ENCODE data around the gene TRPM3.
A peak's percentile ranks its signal among the peaks of the same experiment; 100 is the strongest.

The TRPM3 gene

GRCh38 chr9:70941191-70941590, 180.2 kb downstream of the TRPM3 start:
- no peak for DNase-seq

GRCh38 chr9:70940605-70941004, 180.8 kb downstream of the TRPM3 start:
- no peak for DNase-seq

- no peak for DNase-seq
Measured at GRCh38 chr9:70936536-70936935, 184.9 kb downstream of the TRPM3 start.

DNA sequence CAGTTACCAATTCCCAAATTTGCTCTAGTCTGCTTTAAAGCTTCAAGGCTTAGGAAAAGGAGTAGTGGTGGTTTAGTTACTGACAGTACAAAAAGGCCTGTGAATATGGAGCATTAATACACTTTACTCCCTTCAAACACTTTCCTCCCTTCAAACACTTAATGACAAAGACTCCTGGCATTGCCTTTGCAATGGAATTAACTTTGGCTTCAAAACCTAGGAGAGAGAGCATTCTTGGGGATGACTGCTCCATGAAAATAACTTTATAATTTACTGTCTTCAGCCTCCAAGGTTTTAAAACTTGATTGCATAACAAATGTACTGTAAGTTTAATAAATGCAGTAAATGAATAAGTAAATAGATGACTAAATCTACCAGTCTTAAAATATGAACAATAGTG, 185.6 kb downstream of the TRPM3 start:
- DNase-seq = no peak

DNA sequence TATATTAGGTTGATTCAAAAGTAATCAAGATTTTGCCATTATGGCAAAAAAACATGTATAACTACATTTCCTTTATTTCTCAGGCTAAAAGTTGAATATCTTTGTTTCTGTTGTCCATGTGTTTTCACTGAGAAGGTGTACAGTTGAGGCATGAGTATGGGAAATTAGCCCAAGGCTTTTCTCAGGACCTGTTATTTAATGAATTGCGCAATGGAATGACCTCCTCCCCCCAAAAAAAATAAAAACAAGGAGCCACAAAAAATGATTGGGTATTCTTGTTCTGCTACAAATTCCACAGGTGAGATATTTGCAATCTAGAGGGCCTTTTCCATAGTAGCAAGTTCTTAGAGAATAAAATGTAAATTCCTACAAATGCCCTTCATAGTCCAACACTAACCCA, 186.8 kb downstream of the TRPM3 start:
- no peak for DNase-seq

DNA sequence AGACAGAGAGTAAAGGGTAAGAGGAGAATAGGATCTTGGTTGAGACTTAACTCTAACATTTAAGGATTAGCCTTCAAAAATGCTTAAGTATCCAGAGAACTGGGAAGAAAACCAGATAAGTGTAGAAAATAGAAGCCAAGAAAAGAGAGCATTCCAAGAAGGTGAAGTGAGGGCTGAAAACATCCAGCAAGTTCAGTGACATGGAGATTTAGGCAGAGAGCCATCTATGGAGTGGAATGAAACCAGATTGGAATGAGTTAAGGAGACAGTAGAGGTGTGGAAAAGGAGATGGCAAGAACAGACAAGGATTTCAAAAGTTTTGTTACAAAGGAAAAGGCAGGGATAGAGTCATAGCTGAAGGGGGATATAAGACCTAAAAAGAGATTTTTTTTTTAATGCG, 188.1 kb downstream of the TRPM3 start:
- no peak for DNase-seq

DNA sequence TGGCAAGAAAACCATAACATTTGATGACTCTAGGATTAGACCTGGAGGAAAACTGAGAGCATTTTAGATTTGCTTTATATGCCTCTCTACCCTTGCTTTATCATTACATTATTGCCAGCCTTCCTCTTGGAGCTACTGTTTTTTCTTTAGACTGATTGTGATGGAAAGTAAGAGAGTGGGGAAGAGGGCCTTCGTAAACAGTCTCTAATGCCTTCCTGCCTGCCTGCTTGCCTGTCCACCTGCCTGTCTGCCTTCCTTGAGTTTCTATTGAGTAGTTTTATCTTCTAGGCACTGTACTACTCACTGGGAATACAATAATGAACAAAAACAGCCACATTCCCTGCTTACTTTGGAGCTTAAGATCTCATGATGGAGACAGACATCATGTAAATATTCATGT, 189.3 kb downstream of the TRPM3 start:
- DNase-seq = no peak

- no peak for DNase-seq
Measured at GRCh38 chr9:70927530-70927929, 193.9 kb downstream of the TRPM3 start.

- peak; percentile 68 for DNase-seq
Measured at GRCh38 chr9:70924895-70925547, 196.4 kb downstream of the TRPM3 start.

GRCh38 chr9:70924380-70924779, 197.0 kb downstream of the TRPM3 start:
- no peak for DNase-seq

DNA sequence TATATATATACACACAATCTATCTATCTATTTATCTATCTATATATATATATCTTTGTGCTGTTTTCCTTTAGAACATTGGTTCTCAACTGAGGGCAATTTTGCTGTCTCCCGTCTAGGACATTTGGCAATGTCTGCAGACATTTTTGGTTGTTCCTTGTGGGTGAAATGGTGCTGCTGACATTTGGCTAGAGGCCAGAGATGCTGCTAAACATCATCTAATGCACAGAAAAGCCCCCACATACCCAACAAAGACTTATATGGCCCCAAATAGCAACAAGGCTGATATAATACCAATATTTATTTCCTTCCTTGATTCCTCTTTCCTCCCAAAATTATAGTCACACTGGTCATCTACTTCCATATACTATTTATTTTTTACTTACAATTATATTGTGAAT, 197.5 kb downstream of the TRPM3 start:
- no peak for DNase-seq

GRCh38 chr9:70921136-70921535, 200.3 kb downstream of the TRPM3 start:
- no peak for DNase-seq

DNA sequence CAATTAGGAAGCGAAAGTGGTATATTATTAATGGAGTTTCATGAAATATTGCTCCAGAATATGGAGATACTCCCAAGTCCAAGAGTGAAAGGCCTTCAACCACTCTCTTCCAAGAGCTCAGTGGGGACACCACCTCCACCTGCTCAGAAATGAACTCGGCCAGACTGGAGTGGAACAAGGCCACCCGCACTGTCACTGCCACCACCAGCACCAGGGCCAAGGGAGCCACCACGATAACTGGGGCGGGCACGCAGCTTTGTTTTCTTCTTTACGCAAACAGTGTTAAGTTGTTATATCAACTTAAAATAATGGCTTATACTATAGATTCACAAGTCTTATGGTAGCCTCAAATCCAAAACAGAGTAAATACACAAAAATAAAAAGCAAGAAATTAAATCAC, 204.1 kb downstream of the TRPM3 start:
- DNase-seq = no peak

DNA sequence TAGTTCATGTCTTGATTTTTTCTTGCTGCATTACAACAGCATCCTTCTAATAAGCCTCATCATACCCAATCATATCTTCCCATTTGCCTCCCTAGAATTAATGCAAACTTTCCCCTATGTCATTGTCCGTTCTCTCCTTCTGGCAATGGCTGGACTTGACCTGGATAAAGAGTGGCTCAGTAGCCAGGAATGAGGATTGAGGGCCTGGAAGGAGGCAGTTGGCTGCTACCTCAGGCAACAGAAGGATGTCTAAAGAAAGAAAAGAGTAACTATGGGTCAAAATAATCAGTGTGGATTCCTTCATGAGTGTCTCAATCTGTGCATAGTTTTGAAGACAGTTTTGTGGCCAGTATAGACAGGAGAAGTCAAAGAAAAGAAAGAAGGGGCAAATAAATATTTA, 209.6 kb downstream of the TRPM3 start:
- no peak for DNase-seq

DNA sequence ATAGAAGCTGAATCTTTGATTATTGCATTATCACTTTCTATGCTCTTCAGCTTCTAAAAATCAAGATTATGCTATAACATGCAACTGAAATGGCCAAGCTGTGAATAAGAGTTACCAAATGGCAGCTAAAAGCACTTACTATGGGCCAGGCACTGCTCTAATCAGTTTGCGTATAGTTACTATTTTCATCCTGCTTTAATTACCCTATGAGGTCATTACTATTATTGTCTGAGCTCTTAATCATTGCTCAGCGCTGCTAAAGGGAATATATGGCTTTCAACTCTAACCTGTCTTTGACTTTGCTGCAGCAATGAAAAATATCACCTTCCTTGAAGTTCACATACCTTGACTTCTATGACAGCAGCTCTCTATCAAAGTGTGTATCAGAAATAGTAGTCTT, 210.8 kb downstream of the TRPM3 start:
- no peak for DNase-seq

DNA sequence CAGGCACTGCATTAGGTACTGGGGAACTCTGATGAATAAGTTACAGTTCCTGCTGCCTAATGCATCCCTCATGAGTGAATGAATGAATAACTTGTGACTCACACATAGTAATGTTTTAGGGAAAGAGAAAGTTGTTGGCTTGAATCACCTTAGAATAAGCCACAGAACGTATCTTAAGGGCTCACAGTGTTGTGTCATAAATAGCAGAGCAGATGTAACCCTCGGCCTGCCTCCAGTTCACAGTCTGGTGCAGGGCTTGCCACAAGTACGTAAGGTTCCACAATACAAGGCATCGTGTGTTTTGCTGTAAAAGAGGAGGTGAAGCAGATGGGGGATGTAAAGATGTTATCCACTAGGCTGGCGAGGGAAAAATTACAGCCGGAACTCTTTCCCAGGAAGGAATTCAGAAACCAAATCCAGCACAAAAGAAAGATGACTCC, 218.7 kb downstream of the TRPM3 start:
- no peak for DNase-seq

DNA sequence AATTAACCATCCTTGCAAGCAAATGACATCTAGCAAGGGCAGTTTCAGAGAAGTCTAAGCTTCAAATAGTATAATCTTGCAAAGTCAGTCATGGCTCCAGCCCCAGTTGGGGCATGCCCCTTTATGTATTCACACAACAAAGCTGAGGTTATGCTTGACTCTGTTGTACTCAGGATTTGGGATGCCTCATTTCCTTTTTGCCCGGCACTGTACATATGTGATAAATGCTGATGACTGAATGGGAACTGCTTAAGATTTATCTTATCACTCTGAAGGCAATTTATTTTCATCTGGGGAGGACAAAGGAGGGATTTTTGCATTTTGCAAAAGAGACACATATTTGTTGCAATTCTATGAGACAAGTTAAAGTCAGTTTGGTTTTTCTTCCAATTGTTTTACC, 219.2 kb downstream of the TRPM3 start:
- no peak for DNase-seq

DNA sequence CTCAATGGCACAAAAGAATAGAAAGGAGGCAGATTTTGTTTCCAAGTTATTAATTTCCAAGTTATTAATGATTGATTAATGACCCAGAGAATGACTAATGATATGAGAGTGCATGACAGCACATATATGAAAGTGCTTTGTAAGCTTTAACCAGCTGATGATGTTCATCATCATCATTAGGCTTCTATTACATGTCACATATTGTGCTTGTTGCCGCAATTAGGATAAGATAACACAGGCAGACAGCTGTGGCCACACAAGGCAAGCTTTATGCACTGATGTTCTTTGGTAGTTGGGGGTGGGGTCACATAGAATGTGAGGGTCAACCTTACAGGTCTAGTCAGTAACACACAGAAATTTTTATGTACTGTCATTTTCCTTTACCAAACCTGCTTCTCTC, 219.7 kb downstream of the TRPM3 start:
- DNase-seq = no peak

GRCh38 chr9:70901013-70901412, 220.4 kb downstream of the TRPM3 start:
- no peak for DNase-seq

DNA sequence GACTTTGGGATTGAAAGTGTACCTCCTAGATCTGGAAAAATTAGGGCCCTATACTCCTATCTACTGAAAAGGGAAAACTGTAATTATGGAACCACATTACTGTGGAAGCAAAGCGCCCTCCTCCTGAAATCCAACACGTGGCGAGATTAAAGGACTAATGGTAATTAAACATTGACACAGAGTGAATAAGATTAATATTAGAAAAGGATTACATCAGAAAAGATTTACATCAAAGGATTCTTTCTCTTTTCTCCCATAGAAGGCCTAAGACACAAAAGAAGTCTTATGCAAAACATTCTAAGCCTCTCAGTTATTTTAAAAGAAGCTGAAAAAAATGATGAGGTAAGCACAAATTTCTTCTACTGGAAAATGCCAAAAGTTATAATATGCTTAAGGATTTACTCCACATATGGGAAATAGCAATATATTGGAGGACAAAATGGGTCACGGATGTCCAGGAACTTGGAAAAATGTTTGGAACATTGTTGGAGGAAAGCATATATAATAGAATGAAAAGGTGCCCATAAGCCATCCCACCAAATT, 227.8 kb downstream of the TRPM3 start:
- DNase-seq = no peak

DNA sequence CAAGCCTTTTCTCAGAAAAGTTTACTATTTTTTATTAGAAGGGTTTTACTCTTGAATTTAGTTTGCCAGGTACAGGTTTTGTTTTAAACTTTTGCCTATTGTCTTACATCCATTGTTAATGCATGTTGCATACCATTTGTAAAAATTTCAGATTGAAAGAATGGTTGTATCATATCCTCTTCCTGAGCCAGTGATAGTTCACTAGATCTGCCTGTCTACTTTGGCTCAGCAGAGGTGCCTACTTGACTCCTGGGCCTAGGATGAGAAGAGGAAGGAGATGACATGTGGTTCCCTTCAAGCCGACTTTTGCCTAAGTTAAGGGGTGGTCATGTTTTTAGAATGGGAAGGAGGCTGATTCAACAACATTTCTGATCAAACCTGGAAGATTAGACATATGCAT, 232.9 kb downstream of the TRPM3 start:
- DNase-seq = no peak

GRCh38 chr9:70887826-70888225, 233.6 kb downstream of the TRPM3 start:
- DNase-seq = no peak

DNA sequence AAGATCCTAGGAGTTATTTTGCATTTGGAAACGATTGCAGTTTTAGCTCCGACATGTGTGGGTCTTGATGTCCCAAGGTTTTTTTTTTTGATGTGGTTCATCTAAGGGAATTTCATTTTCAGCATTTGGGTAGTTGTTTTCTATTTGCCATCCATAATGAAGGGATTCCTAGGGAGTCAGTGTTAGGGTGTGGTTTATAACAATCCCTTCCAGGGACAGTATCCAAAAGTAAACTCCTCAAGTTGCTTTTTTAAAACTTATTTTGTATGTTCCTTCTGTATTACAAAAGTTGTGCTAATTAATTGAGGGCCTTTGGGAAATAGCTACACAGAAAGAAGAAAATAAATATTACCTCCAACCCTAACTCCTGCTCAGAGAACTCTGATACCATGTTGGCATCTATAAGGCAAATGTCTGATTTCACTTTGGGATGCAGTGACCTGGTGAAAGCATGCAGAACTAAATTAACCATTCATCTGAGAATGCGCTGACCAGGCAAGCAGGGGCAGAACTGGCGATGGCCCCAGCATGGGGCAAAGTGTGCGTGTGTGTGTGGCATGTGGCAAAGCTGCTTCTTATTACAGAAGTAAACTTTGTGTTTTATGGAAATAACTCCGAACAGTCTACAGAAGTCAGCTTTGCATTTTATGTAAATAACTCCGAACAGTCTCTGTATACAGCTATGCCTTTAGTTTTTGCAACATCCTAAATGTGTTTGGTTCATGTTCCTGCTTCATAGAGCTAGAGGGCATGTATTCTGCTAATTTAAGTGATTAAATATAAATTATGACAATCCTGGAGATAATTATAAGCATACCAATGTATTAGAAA, 237.2 kb downstream of the TRPM3 start:
- no peak for DNase-seq

GRCh38 chr9:70883056-70883455, 238.4 kb downstream of the TRPM3 start:
- DNase-seq = no peak
